Measurements from ENCODE around the gene KDM4D.
"Not testable (repeated sequence)": the region's sequence is repeated elsewhere in the genome, so short reads cannot be mapped to it uniquely, and the experiment has no call there.

KDM4D gene

DNA sequence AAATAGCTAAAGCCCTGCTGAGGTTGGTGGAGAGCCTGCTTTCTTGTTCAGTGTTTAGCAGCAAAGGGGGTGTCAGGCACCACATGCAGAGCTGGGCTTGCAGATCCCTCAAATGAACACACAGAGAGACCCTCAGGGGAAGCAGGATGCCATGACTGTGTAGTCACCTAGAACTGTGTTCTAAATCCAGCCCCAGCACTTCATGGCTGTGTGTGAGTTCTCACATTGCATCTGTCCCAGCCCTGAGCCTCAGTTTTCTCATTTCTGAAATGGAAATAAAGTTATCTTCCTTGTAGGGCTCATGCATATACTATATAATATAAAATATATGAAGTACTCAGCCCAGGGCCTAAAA, 47.3 kb upstream of the KDM4D start:
- Histone ChIP-seq H2BK5ac (ENCODE audit: low read depth, low read length, poor library complexity) (peak overlapping the region; percentile 22), H3K4me1 (ENCODE audit: control insufficient read depth in 1 of 2, insufficient read depth in 2 of 2, low read length in 2 of 2) (peaks cover 18 to 19% of the 10 kb centered on the region in 2 experiments), H3K79me1 (ENCODE audit: low read length) (peaks cover 9% of the 10 kb centered on the region), H3K27ac (ENCODE audit: low read depth, low read length) (peak overlapping the region; percentile 36), H3K9ac (ENCODE audit: low read length) (no peak overlapping the region), H2BK12ac (ENCODE audit: low read length) (peak overlapping the region; percentile 3), H2AFZ (ENCODE audit: insufficient read depth, low read length, poor library complexity) (no peak overlapping the region), H3K27me3 (ENCODE audit: insufficient read depth, low read length) (no peaks in the 10 kb centered on the region), H4K91ac (ENCODE audit: low read depth, low read length) (peak overlapping the region; percentile 49), H3K9me3 (ENCODE audit: insufficient read depth, low read depth, low read length) (no peaks in the 10 kb centered on the region), H4K12ac (ENCODE audit: low read depth, low read length) (no peak overlapping the region), H2AK5ac (ENCODE audit: low read length) (no peak overlapping the region), H3K36me3 (ENCODE audit: control insufficient read depth in 1 of 2, insufficient read depth in 2 of 2, low read length in 2 of 2) (no peaks in the 10 kb centered on the region), H3K4ac (ENCODE audit: low read depth, low read length) (no peak overlapping the region), H3K4me2 (ENCODE audit: low read length) (no peak overlapping the region), H3K14ac (ENCODE audit: low read length) (peak overlapping the region; percentile 24), H3K23ac (ENCODE audit: low read length) (no peak overlapping the region), H3K4me3 (ENCODE audit: low read depth, low read length) (no peak overlapping the region), H3K79me2 (ENCODE audit: control insufficient read depth, insufficient read depth, low read length, poor library complexity) (no peaks in the 10 kb centered on the region), H3K18ac (ENCODE audit: low read length) (peak overlapping the region; percentile 48), H2BK120ac (ENCODE audit: insufficient read depth, low read length, poor library complexity) (peak overlapping the region; percentile 44), H4K8ac (ENCODE audit: low read depth, low read length) (no peak overlapping the region)
- no peak for DNase-seq

DNA sequence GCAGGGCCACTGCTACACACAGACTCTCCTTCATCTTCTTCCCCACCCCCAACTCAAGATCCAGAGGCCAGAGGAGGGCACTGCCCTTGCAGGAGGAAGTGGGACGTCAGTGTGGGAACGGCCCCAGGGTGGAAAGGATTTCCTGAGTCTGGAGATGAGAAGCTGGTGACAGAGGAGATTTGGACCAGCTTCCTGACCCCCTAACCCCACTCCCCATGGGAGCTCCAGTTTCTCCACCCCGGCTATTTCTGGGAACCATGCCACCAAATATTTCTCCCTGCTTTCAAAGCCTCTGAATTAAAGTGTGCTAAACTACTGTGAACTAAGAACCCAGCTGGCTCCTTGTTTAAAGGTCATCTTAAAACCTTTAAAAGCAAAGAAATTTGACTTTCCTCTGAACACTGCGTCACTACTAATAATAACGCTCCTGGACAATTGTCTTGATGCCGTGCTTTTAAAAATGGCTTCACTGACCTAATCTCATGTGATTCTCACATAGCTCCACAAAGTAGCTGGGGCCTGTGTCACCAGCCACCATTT, 46.7 kb upstream of the KDM4D start:
- no peak overlapping the region for H3K4ac ChIP-seq (ENCODE audit: low read depth, low read length)
- H3K4me3 ChIP-seq (ENCODE audit: low read depth, low read length) = no peak overlapping the region
- peak overlapping the region; percentile 23 for H3K4me2 ChIP-seq (ENCODE audit: low read length)
- no peak overlapping the region for H3K23ac ChIP-seq (ENCODE audit: low read length)
- H3K4me1 ChIP-seq (ENCODE audit: control insufficient read depth in 1 of 2, insufficient read depth in 2 of 2, low read length in 2 of 2) = peaks cover 18 to 19% of the 10 kb centered on the region in 2 experiments
- H2BK5ac ChIP-seq (ENCODE audit: low read depth, low read length, poor library complexity) = peak overlapping the region; percentile 7
- H2AK5ac ChIP-seq (ENCODE audit: low read length) = no peak overlapping the region
- no peak overlapping the region for H4K12ac ChIP-seq (ENCODE audit: low read depth, low read length)
- no peak overlapping the region for H2BK12ac ChIP-seq (ENCODE audit: low read length)
- H3K79me2 ChIP-seq (ENCODE audit: control insufficient read depth, insufficient read depth, low read length, poor library complexity) = no peaks in the 10 kb centered on the region
- H3K36me3 ChIP-seq (ENCODE audit: control insufficient read depth in 1 of 2, insufficient read depth in 2 of 2, low read length in 2 of 2) = no peaks in the 10 kb centered on the region
- no CpG with 5 or more reads among the region's 6 CpGs for WGBS (ENCODE audit: extremely low coverage, insufficient coverage, insufficient read length)
- no peak overlapping the region for H3K14ac ChIP-seq (ENCODE audit: low read length)
- H3K27me3 ChIP-seq (ENCODE audit: insufficient read depth, low read length) = no peaks in the 10 kb centered on the region
- peaks cover 9% of the 10 kb centered on the region for H3K79me1 ChIP-seq (ENCODE audit: low read length)
- no peak overlapping the region for H4K8ac ChIP-seq (ENCODE audit: low read depth, low read length)
- no peak overlapping the region for H3K9ac ChIP-seq (ENCODE audit: low read length)
- no peak overlapping the region for H2AFZ ChIP-seq (ENCODE audit: insufficient read depth, low read length, poor library complexity)
- H3K18ac ChIP-seq (ENCODE audit: low read length) = no peak overlapping the region
- no peak overlapping the region for H2BK120ac ChIP-seq (ENCODE audit: insufficient read depth, low read length, poor library complexity)
- H3K9me3 ChIP-seq (ENCODE audit: insufficient read depth, low read depth, low read length) = no peaks in the 10 kb centered on the region
- DNase-seq = no peak
- peak overlapping the region; percentile 37 for H3K27ac ChIP-seq (ENCODE audit: low read depth, low read length)
- peak overlapping the region; percentile 56 for H4K91ac ChIP-seq (ENCODE audit: low read depth, low read length)

DNA sequence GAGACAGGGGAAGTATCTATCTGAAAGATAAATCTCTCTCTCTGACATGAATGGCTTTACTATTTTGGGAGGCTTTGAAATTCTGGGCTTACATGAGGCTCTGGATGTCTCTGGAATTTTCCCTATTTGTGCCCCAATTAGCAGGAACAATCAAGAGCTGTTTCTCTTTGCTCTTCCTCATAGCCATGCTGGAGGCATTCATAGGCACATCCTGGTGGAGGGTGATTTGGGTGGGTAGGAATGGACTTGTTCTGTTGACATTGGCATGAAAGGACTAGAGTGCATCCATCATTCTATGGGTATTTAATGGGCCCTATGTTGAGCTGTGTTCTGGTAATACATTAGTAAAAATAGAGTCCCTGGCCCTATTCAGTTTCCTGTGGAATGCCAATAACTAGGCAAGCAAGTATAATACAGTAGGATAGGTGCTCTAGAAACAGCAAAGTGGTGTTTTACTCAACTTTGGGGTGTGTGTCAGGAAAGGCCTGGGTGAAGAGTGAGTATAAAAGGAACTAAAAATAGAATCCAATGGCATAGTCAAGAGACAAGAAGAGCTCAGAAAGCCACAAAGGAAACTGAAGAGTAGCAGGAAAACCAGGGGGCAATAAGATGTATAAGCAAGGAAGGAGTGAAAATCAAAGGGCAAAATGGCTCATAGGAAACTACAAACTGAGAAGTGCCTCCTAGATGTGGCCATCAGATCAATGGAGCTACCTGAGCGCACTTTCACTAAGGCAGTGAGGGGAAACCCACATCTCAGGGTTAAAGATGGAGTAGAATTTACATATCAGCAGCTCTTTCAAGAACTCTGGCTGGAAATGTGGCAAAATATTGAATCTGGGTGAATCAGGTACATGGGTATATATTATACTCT, 45.2 kb upstream of the KDM4D start:
- Histone ChIP-seq H3K4me1 (ENCODE audit: control insufficient read depth in 1 of 2, insufficient read depth in 2 of 2, low read length in 2 of 2) (peaks cover 18 to 22% of the 10 kb centered on the region in 2 experiments), H2BK120ac (ENCODE audit: insufficient read depth, low read length, poor library complexity) (peak overlapping the region; percentile 47), H4K8ac (ENCODE audit: low read depth, low read length) (no peak overlapping the region), H3K9me3 (ENCODE audit: insufficient read depth, low read depth, low read length) (no peaks in the 10 kb centered on the region), H2AFZ (ENCODE audit: insufficient read depth, low read length, poor library complexity) (no peak overlapping the region), H3K4ac (ENCODE audit: low read depth, low read length) (no peak overlapping the region), H3K4me3 (ENCODE audit: low read depth, low read length) (no peak overlapping the region), H3K79me2 (ENCODE audit: control insufficient read depth, insufficient read depth, low read length, poor library complexity) (no peaks in the 10 kb centered on the region), H3K9ac (ENCODE audit: low read length) (no peak overlapping the region), H4K91ac (ENCODE audit: low read depth, low read length) (peak overlapping the region; percentile 63), H3K18ac (ENCODE audit: low read length) (no peak overlapping the region), H2AK5ac (ENCODE audit: low read length) (no peak overlapping the region), H2BK12ac (ENCODE audit: low read length) (peak overlapping the region; percentile 61), H2BK5ac (ENCODE audit: low read depth, low read length, poor library complexity) (no peak overlapping the region), H3K27me3 (ENCODE audit: insufficient read depth, low read length) (no peaks in the 10 kb centered on the region), H3K79me1 (ENCODE audit: low read length) (peaks cover 9% of the 10 kb centered on the region), H3K4me2 (ENCODE audit: low read length) (no peak overlapping the region), H4K12ac (ENCODE audit: low read depth, low read length) (no peak overlapping the region), H3K36me3 (ENCODE audit: control insufficient read depth in 1 of 2, insufficient read depth in 2 of 2, low read length in 2 of 2) (no peaks in the 10 kb centered on the region), H3K27ac (ENCODE audit: low read depth, low read length) (no peak overlapping the region), H3K23ac (ENCODE audit: low read length) (no peak overlapping the region), H3K14ac (ENCODE audit: low read length) (no peak overlapping the region)
- no peak for DNase-seq
- WGBS (ENCODE audit: extremely low coverage, insufficient coverage, insufficient read length) = no CpG with 5 or more reads among the region's 1 CpG

DNA sequence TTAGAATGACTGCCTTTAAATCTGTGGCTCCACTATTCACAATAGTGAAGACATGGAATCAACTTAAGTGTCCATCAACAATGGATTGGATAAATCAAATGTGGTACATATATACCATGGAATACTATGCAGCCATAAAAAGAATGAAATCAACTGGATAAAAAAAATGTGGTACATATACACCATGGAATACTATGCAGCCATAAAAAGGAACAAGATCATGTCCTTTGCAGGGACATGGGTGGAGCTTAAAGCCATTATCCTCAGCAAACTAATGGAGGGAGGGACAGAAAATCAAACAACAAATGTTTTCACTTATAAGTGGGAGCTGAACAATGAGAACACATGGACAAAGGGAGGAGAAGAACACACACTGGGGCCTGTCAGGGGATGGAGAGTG, 41.4 kb upstream of the KDM4D start:
- H3K4me3 ChIP-seq (ENCODE audit: low read depth, low read length); H3K79me1 ChIP-seq (ENCODE audit: low read length); H3K4me2 ChIP-seq (ENCODE audit: low read length); DNase-seq; H4K12ac ChIP-seq (ENCODE audit: low read depth, low read length); H3K14ac ChIP-seq (ENCODE audit: low read length); H4K91ac ChIP-seq (ENCODE audit: low read depth, low read length); H3K9me3 ChIP-seq (ENCODE audit: insufficient read depth, low read depth, low read length); H3K27me3 ChIP-seq (ENCODE audit: insufficient read depth, low read length); H3K18ac ChIP-seq (ENCODE audit: low read length); H4K8ac ChIP-seq (ENCODE audit: low read depth, low read length); H2BK5ac ChIP-seq (ENCODE audit: low read depth, low read length, poor library complexity); H3K79me2 ChIP-seq (ENCODE audit: control insufficient read depth, insufficient read depth, low read length, poor library complexity); H2AFZ ChIP-seq (ENCODE audit: insufficient read depth, low read length, poor library complexity); H2BK120ac ChIP-seq (ENCODE audit: insufficient read depth, low read length, poor library complexity); H3K9ac ChIP-seq (ENCODE audit: low read length); H2BK12ac ChIP-seq (ENCODE audit: low read length); H3K36me3 ChIP-seq (ENCODE audit: control insufficient read depth in 1 of 2, insufficient read depth in 2 of 2, low read length in 2 of 2); H3K23ac ChIP-seq (ENCODE audit: low read length); H3K4ac ChIP-seq (ENCODE audit: low read depth, low read length); H2AK5ac ChIP-seq (ENCODE audit: low read length); H3K27ac ChIP-seq (ENCODE audit: low read depth, low read length): not testable (repeated sequence)
- H3K4me1 ChIP-seq (ENCODE audit: control insufficient read depth in 1 of 2, insufficient read depth in 2 of 2, low read length in 2 of 2) = peaks cover 7 to 14% of the 10 kb centered on the region in 2 experiments

All from trophoblast cell (in vitro differentiated cells and primary cell).